WTC11 (cell line): ENCODE results near the gene TMEM134.

ENCODE experiments used
- CBFB ChIP-seq: sonication (generic); formaldehyde crosslinking; IDR thresholded peaks from 2 replicates; pipeline ENCODE4 v1.8.1; 2022; ENCODE audit warnings: mild to moderate bottlenecking, low read depth, missing genetic modification reagents
- CREB1 ChIP-seq: sonication (generic); formaldehyde crosslinking; IDR thresholded peaks from 2 replicates; pipeline ENCODE4 v1.8.0; 2023; ENCODE audit warnings: mild to moderate bottlenecking, missing genetic modification reagents
- ETV6 ChIP-seq: sonication (generic); formaldehyde crosslinking; IDR thresholded peaks from 2 replicates; pipeline ENCODE4 v1.8.1; 2022; ENCODE audit warnings: mild to moderate bottlenecking, missing genetic modification reagents
- NR1H2 ChIP-seq: sonication (generic); formaldehyde crosslinking; IDR thresholded peaks from 2 replicates; pipeline ENCODE4 v1.9.0; 2021; ENCODE audit warnings: mild to moderate bottlenecking, moderate library complexity, missing genetic modification reagents
- RELA ChIP-seq: sonication (generic); formaldehyde crosslinking; IDR thresholded peaks from 2 replicates; pipeline ENCODE4 v1.8.1; 2022; ENCODE audit warnings: missing genetic modification reagents, mild to moderate bottlenecking, borderline replicate concordance
- SOX15 ChIP-seq: fragments of 250-450 bp; sonication (Bioruptor Pico); IDR thresholded peaks from 2 replicates; pipeline ENCODE4 v1.9.0; 2021; ENCODE audit warnings: mild to moderate bottlenecking
- SP1 ChIP-seq: sonication (generic); formaldehyde crosslinking; conservative IDR thresholded peaks from 2 replicates; pipeline ENCODE4 v1.8.1; 2022; ENCODE audit warnings: missing genetic modification reagents
- TEAD1 ChIP-seq: sonication (generic); formaldehyde crosslinking; IDR thresholded peaks from 2 replicates; pipeline ENCODE4 v1.8.0; 2022; ENCODE audit warnings: mild to moderate bottlenecking, missing genetic modification reagents
- TF ChIP-seq, protein P1 (sequence below): fragments of 200-600 bp; IDR thresholded peaks from 2 replicates; pipeline ENCODE4 v1.8.0; 2022; ENCODE audit warnings: antibody characterized with exemption
- TF ChIP-seq, protein P2 (sequence below): sonication (generic); formaldehyde crosslinking; IDR thresholded peaks from 2 replicates; pipeline ENCODE4 v1.8.0; 2023; ENCODE audit warnings: mild to moderate bottlenecking, missing genetic modification reagents
- TF ChIP-seq, protein P3 (sequence below): sonication (generic); formaldehyde crosslinking; IDR thresholded peaks from 2 replicates; pipeline ENCODE4 v1.8.0; 2022; ENCODE audit warnings: mild to moderate bottlenecking, missing genetic modification reagents
- TF ChIP-seq, protein P4 (sequence below): sonication (generic); formaldehyde crosslinking; IDR thresholded peaks from 2 replicates; pipeline ENCODE4 v1.8.1; 2022; ENCODE audit warnings: low read depth, missing genetic modification reagents, borderline replicate concordance
- TF ChIP-seq, protein P5 (sequence below): sonication (generic); formaldehyde crosslinking; IDR thresholded peaks from 2 replicates; pipeline ENCODE4 v1.8.1; 2022; ENCODE audit warnings: mild to moderate bottlenecking, missing genetic modification reagents, moderate library complexity, borderline replicate concordance

DNA sequence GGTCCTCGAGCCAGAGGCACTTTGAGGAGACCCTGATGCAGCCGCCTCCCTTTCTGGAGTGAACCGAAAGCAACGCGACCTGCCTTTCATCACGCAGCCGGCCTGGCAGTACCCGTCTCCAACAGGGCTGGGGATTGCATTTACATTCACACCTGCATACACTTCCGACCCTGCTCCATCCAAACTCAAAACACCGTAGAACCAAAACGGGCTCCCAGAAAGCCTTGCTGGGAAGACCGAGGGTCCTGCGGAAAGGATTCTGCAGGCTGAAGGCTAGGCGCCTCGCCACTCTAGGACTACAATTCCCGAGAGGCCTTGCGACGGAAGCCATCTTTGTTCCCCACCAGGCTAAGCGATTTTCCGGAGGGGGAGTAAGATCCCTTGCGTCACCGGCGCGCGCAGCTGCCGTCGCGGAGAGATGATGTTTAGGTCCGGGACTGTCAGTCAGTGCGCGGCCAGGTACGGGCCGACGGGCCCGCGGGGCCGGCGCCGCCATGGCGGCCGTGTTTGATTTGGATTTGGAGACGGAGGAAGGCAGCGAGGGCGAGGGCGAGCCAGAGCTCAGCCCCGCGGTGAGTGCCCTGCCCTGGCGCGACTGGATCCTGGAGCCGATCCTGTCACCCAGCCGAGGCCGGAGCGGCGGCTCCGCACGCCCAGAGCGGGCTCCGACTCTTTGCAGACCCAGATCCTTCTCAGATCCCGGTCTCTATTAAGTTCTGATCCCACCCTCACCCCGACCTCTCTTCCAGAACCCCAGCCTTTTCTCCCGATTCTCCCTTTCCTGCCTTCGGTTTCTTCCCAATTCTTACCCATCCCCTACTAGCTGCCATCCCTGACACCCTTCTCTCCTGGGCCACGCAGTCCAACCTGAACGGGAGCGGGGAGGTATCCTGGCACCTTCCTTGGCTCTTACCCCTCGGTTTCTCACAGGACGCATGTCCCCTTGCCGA, 40.7 kb downstream of the TMEM134 start, which contains the start of gene RPS6KB2:
- TF ChIP-seq CREB1 (peak; percentile 92), NR1H2 (CRISPR knock-in tag) (no peak), SP1 (CRISPR knock-in tag) (peak; percentile 89), ETV6 (CRISPR knock-in tag) (peak; percentile 84; the same call in 1 of the 2 replicates), TEAD1 (peak; percentile 41; the same call in 1 of the 2 replicates), SOX15 (CRISPR knock-in tag) (no peak), CBFB (CRISPR knock-in tag) (no peak), RELA (no peak)
- TF ChIP-seq, protein P1, sequence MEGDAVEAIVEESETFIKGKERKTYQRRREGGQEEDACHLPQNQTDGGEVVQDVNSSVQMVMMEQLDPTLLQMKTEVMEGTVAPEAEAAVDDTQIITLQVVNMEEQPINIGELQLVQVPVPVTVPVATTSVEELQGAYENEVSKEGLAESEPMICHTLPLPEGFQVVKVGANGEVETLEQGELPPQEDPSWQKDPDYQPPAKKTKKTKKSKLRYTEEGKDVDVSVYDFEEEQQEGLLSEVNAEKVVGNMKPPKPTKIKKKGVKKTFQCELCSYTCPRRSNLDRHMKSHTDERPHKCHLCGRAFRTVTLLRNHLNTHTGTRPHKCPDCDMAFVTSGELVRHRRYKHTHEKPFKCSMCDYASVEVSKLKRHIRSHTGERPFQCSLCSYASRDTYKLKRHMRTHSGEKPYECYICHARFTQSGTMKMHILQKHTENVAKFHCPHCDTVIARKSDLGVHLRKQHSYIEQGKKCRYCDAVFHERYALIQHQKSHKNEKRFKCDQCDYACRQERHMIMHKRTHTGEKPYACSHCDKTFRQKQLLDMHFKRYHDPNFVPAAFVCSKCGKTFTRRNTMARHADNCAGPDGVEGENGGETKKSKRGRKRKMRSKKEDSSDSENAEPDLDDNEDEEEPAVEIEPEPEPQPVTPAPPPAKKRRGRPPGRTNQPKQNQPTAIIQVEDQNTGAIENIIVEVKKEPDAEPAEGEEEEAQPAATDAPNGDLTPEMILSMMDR = no peak
- TF ChIP-seq, protein P2, sequence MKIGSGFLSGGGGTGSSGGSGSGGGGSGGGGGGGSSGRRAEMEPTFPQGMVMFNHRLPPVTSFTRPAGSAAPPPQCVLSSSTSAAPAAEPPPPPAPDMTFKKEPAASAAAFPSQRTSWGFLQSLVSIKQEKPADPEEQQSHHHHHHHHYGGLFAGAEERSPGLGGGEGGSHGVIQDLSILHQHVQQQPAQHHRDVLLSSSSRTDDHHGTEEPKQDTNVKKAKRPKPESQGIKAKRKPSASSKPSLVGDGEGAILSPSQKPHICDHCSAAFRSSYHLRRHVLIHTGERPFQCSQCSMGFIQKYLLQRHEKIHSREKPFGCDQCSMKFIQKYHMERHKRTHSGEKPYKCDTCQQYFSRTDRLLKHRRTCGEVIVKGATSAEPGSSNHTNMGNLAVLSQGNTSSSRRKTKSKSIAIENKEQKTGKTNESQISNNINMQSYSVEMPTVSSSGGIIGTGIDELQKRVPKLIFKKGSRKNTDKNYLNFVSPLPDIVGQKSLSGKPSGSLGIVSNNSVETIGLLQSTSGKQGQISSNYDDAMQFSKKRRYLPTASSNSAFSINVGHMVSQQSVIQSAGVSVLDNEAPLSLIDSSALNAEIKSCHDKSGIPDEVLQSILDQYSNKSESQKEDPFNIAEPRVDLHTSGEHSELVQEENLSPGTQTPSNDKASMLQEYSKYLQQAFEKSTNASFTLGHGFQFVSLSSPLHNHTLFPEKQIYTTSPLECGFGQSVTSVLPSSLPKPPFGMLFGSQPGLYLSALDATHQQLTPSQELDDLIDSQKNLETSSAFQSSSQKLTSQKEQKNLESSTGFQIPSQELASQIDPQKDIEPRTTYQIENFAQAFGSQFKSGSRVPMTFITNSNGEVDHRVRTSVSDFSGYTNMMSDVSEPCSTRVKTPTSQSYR (CRISPR knock-in tag) = 0 out of 2 replicates have a peak, but pooled peaks have one; percentile 50
- TF ChIP-seq, protein P3, sequence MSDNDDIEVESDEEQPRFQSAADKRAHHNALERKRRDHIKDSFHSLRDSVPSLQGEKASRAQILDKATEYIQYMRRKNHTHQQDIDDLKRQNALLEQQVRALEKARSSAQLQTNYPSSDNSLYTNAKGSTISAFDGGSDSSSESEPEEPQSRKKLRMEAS (CRISPR knock-in tag) = no peak; the same call in none of the 2 replicates
- TF ChIP-seq, protein P4, sequence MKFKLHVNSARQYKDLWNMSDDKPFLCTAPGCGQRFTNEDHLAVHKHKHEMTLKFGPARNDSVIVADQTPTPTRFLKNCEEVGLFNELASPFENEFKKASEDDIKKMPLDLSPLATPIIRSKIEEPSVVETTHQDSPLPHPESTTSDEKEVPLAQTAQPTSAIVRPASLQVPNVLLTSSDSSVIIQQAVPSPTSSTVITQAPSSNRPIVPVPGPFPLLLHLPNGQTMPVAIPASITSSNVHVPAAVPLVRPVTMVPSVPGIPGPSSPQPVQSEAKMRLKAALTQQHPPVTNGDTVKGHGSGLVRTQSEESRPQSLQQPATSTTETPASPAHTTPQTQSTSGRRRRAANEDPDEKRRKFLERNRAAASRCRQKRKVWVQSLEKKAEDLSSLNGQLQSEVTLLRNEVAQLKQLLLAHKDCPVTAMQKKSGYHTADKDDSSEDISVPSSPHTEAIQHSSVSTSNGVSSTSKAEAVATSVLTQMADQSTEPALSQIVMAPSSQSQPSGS = no peak
- TF ChIP-seq, protein P5, sequence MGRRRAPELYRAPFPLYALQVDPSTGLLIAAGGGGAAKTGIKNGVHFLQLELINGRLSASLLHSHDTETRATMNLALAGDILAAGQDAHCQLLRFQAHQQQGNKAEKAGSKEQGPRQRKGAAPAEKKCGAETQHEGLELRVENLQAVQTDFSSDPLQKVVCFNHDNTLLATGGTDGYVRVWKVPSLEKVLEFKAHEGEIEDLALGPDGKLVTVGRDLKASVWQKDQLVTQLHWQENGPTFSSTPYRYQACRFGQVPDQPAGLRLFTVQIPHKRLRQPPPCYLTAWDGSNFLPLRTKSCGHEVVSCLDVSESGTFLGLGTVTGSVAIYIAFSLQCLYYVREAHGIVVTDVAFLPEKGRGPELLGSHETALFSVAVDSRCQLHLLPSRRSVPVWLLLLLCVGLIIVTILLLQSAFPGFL (CRISPR knock-in tag) = no peak
